IPS-NIHi7 (cell line): ENCODE data around the gene FFAR2.

ENCODE experiments used
- DNase-seq: peaks from one replicate; pipeline ENCODE4 v3.0.0; 2012; ENCODE audit warnings: mixed read lengths; ENCODE audit errors: extremely low spot score

Gene FFAR2

DNA sequence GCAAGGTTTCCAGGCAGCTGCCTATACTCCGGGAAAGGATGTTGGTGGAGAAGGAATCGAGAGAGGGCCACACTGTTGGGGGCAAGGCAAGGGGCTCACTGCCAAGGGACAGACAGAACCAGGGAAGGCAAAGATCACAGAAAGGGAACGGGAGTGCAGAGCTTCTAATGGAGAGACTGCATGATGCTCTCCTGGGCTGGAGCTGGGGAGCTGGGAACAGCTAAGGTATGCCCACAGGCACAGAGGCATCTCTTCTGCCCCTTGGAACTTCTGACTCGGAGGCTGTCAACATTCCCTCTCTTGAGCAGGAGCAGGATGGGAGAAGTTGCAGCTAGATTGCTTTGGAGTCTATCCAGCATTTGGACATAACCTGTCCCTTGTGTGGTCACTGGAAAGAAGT is 22.4 kb upstream of the FFAR2 start:
- no peak for DNase-seq

DNA sequence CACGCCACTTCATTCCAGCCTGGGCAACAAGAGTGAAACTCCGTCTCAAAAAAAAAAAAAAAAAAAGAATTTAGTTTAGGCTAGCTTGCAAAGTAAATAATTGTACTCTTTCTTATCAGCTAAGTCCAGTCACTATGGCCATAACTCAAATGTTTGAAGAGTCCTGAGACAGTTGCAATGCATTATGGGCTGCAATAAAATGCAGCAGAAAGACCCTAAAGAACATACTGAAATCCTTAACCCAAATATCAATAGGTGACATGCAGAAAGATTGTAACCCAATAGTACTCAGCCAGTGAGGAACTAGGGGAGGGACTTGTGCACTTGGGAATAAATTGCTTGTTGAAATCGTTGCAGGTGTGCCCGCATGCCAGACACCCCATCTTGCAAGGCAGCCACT is 20.9 kb upstream of the FFAR2 start:
- no peak for DNase-seq

DNA sequence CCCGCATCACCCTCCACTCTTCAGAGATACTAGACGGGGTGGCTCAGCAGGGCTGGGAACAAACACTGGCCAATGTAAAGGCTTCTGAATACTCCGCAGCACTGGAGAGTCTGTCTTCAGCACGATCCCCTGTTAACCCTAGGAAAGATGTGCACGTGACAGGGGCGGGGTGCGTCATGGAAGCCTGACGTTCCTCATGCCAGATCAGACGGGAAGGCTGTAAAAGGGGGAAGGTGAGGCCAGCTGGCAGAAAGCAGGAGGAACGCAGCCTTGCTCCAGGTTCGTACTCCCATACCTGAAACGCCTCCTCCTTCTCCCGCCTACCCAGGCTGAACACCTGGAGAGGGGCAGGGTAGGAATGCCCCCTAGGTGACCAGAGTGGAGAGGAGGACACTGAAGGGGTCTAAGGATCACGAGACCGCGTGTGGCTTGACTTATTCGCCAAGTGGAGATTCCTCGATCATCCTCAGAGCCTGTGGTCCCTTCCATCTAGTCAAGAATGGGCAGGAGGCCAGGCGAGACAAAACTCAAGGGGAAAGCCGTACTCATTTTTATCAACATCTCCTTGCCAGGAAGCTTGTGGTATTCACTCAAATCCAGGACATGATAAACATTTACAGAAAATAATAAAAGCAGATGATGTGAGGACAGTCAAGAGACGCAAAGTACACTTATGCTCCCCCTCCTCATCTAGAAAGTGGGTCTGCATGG is 18.2 kb upstream of the FFAR2 start:
- DNase-seq: no peak

DNA sequence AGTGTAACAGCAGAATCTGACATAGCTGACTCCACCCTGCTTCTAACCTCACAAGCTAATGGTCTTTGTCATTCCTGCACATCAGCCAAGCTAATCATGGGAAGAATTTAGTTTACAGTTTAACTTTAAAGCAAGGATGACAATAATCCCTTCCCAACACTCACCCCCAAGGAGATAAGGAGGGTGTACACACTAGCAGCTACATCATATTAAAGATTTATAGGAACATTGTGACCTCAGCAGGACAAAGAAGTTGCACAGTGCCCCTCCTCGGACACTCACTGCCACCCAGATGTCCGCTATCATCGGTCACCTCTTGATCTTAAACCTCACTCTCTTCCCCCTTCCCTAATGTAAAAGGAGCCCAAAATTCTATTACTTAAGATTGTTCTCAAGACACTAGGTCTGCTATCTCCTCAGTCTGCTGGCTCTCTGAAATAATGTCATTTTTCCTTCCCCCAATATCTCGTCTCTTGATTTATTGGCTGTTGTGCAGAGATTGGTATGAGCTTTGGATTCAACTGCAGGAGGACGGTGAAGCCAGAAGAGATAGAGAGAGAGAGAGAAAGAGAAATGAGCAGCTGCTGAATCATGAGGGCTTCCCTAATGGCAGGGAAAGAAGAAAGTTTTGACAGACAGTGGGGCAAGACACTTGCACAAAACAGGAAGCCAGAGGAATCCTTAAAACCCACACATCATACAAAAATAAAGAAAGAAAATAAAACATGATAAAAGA is 17.5 kb upstream of the FFAR2 start:
- DNase-seq: no peak

DNA sequence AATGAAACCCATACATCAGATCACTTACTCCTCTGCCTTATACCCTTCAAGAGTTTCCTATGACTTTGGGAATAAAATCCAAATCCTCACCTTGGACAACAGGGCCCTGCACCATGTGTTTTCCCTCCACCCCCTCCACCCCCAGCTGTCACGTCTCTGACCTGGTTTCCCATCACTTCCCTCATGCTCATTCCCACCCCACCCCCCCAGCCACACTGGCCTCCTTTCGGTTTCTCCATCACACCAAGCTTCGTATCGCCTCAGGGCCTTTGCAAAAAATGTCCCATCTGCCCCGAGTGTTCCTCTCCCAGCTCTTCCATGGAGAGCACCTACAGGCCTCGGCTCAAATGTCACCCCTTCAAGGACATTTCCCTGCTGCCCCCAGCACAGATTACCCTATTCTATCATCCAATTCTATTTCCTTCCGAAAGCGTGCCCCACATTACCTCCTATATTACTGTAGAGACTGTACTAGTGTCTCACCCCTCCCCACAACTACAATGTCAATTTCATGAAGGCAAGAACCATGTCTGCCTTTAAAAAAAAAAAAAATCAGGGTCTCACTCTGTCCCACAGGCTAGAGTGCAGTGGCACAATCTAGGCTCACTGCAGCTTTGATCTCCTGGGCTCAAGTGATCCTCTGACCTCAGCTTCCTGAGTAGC is 16.8 kb upstream of the FFAR2 start:
- no peak for DNase-seq

DNA sequence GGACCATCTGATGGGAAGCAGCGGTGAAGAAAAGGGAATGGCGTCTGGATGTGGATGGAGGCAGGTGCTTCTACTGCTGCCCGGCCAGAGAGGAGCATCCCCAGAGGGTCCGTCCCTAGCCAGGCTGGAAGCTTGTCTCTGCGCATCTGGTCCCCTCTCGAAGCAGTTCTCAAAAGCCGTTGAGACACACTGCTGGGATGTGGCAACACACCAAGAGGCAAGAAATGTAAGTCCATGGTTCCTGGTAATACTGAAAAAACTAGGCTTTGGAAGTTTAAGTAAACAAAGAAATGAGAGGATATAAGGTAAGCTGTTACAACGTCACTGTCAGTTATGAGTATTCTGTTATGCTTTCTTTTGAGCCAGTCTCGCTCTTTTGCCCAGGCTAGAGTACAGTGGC is 15.1 kb upstream of the FFAR2 start:
- no peak for DNase-seq

DNA sequence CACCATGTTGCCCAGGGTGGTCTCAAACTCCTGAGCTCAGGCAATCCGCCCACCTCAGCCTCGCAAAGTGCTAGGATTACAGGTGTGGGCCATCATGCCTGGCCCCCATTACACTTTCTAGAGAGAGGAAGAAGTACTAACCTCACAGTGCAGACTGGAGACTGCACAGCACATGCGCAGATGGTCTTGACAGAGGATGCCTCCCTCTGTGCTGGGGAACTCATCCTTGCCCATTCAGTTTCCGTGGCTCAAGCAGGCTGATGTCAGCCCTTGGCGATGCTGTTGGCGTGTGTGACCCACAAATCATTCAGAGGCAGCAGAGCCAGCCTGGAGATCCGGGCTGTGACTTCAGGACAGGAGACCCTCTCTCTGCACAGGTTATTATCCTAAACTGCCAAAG is 14.6 kb upstream of the FFAR2 start:
- DNase-seq: no peak

DNA sequence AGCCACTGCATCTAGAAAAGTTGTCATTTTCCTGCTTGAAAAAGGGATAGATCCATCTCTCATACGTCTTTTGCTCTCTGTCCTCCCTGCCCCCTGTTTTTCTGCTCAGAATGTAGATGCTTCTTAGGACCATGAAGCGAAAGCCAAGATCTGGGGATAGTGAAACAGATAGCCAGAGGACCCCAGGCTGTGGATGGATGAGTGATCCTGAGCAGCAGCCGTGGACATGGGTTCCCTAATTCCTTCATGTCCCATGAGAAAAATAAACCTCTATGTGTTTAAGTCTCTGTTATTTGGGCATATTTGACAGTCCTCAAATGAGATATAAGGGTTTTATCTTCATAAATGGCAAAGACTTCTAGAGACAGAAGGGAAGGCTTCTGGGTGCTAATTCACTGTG is 12.2 kb upstream of the FFAR2 start:
- DNase-seq: no peak

DNA sequence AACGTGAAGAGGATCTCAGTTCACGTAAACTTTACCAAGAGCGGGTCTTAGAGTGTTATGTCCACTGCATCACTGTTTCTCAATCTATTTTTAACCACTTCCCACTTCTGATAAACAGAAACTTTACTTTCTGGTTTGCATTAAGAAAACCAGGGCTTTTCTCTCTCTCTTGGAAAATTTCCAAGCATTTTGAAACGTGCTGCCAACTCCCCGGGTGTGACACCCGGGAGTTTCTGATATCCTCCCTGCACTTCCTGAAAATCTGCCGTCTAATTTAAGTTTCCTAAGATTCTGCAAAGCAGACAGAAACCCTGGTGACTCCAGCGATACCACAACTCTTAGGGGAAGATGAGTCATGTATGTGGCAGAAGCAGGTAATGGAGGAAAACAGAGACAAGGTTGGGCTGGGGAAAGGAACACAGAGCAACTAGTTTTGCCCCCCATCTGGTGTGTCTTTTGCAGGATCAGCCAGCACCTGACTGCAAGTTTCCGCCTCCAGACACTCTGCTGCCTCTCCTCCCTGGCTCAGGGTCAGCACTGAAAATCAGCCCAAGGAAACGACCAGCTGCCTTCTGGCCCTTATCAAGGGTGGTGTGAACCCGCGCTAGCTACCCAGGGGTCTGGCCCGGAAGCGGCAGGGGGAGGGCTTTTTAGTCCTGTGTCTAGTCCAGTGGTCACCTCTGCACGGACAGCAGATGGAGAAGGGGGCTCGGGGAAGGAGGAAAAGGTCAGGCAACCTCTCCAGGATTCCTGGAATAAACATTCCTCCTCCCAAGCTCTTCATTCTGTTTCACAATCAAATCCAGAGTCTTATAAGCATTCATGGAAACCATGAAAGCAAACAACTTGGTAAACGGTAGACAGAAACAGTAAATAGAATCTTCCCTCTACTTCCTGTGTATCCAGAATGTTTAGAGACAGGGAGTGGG is 11.3 kb upstream of the FFAR2 start:
- DNase-seq: no peak

DNA sequence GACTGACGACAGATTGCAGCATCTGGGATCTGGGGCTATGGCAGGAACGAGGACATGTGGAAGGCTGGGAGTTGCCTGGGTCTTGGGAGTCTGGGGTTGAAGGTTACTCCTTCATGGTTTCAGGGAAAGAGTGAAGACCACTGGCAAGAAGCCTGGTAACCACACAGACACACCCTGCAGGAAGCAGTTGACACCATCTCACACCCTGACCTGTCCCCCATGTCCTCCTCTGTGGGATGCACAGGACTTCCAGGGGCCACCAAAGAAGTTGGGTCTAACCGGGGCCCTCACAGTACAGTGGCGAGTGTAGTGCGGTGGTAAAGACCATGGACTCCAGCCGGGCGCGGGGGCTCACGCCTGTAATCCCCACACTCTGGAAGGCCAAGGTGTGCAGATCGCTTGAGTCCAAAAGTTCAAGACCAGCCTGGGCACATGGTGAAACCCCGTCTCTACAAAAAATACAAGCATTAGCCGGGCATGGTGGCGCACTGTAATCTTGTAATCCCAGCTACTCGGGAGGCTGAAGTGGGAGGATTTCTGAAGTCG is 10.6 kb upstream of the FFAR2 start:
- no peak for DNase-seq

DNA sequence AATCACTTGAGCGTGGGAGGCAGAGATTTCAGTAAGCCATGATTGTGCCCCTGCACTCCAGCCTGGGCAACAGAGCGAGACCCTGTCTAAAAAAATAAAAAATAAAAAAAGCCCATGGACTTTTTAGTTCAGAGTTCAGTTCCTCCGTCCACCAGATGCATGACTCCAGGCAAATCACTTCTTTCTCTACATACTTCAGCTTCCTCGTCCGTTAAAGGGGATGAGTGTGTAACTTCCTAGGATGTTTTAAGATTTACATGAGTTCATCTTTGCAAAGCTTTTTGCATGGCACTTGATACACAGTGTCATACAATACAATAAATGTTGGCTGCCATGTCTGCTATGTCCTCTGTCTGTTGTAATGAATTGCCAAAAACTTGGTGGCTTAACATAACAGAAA is 10.0 kb upstream of the FFAR2 start:
- DNase-seq: no peak

DNA sequence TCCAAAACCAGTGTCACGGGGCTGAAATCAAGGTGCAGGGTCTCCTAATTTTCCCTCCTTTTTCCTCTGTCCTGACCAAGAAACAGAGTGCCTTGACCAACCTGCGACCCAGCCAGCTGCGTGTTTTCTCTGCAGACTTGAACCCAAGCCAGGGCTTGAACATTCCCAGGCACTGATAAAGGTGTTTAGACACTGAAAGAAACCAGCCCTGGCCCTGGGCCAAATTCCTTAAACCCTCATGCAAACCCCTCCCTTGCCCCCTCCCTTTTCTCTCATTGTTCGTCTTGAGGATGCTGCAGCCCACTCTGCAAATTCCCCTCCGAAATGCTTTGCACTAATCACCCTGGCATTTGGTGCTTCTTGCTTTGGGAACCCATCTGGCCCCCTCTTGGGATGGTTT is 9.5 kb upstream of the FFAR2 start:
- no peak for DNase-seq

DNA sequence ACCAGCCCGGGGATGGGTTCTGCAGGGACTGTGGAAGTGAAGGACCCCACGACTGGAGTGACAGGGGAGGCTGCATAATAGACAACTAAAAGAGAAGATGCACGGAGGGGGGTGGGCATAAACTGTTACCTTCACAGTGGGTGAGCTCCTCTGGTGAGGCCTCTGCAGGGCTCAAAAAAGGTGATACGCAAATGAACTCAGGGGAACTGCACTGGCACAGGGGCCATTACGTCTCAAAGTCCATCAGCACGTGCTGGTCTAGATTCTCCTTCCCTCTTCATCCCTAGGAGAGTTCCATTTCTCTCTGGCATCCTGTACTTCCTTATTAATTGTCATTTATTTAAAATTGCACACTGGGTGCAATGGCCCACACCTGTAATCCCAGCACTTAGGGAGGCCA is 8.1 kb upstream of the FFAR2 start:
- DNase-seq: no peak

DNA sequence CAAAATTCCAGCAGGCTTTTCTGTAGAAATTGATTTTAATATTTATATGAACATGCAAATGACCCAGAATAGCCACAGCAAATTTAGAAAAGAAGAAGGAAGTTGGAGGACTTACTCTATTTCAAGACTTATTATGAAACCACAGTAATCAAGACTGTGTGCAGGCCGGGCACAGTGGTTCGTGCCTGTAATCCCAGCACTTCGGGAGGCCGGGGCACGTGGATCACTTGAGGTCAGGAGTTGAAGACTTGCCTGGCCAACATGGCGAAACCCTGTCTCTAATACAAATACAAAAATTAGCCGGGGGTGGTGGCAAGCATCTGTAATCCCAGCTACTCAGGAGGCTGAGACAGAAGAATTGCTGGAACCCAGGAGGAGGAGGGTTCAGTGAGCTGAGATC is 6.0 kb upstream of the FFAR2 start:
- DNase-seq: no peak

DNA sequence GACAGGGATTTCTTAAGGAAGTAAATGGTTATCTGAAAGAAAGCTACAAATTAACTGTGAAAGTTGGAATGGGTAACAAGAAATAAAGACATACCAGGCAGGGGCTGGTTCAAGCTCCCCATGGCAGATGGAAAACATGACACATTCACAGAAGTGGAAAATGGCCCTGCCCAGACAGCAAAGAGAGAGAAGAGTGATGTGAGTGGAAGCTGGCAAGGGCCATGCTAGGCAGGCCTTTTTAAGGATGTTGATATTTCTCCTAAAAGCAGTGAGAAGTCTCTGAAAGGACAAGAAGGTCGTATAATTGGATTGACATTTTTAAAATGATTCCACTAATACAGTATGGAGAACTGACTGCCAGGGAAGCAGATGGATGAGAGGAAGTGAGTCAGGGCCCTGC is 3.3 kb upstream of the FFAR2 start:
- no peak for DNase-seq

DNA sequence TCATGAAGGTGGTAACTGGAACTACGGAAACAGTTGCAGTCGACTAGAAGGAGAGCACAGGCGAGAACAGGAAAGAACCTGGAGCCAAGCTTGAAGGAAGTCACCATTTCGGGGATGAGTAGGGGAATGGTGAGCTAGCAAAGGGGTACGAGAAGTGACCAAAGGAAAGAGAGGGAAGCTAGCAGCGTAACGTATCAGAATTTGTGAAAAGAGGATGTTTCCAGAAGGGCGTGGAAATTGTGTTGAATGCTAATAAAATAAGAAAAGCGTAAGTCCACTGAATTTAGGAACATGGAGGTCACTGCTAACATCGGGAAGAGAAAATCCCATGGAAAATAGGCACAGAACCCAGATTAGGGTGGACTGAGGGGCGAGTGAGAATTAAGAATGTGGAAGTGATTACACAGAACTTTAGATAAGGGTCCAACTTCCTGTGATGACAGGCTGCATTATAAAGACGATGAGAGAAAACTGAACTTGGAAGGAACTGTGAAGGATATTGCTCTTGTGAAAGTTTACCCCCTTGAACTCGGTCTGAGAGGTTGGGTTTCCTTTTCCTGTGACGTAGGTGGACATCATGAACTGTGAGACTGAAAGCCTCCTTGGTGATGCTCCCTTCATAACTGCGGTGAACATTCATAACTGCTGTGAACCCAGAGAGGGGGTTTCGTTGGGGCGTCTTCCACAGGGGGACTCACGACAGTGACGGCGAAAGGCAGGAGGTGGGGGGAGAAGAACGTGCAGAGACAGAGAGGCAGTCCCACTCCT is 2.0 kb upstream of the FFAR2 start:
- no peak for DNase-seq

DNA sequence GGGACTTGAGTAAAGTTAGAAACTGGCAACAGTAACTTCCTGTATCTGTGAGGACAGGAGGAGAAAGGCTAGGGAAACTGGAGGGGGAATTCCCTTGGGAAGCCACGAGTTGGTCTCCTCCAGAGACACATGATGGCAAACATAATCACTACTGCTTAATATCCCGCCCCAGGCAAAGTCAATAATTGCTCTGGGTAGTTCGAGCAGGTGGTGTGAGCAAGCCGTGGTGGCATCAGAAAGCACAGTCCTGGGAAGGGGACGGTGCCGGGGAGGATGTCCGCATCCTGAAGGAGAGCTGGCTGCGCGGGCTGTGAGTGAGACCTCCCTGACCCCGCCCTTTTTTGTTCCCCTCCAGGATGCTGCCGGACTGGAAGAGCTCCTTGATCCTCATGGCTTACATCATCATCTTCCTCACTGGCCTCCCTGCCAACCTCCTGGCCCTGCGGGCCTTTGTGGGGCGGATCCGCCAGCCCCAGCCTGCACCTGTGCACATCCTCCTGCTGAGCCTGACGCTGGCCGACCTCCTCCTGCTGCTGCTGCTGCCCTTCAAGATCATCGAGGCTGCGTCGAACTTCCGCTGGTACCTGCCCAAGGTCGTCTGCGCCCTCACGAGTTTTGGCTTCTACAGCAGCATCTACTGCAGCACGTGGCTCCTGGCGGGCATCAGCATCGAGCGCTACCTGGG is 1.4 kb downstream of the FFAR2 start:
- DNase-seq: no peak

DNA sequence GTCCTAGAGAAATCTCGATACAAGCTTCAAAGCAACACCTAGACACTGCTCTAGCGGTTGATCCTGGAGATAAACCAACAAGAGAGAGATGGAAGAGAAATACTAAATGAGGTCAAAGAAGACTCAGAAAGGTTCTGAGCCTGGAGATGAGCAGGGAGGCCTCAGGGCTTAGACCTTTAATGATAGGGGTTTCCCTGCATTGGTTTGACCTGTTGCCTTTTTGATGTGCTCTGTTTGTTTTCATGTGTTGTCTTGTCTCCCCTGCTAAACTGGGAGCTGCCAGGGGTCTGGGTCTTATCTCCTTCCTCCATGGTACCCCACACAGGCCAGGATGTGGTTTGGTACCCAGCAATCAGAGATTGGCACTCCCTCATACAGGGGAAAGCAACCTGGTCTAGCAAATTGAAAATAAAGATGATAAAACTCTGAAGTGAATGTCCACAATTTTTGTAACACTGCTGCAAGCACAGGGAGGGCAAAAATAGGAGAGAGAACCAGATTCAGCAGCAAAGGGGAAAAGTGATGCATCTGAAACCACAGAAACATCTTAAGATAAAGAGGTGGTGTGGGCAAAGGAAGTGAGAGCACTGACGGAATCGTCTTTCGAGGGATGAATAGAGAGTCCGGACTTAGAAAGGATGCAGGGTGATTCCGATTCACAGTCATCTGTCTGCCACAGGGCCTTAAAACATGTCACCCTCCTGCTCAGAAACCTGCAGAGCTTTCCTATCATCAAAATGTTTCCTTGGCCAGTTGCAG is 3.5 kb downstream of the FFAR2 start:
- DNase-seq: no peak

DNA sequence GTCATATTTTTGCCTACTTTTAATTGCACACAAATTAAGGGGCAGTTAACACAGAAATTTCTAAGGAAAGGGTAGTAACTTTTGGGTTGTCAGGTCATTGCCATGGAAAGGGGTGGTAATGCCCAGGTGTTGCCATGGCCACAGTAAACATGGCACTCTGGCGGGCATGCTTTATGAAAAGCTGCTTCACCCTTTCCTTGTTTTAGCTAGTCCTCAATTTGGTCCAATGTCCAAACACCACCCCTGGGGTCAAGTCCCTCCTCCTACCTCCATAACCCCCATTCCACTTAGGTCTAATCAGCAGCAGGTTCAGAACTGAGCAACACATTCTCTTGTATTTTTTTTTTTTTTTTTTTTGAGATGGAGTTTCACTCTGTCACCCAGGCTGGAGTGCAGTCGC is 6.6 kb downstream of the FFAR2 start:
- no peak for DNase-seq
